Measurements from ENCODE around the gene ARSI.

Gene ARSI

GRCh38 chr5:150305557-150305956 is 2.9 kb upstream of the ARSI start:
- Histone ChIP-seq H3K4ac (ENCODE audit: low read length) (no peak overlapping the region), H4K8ac (ENCODE audit: low read depth, low read length) (no peak overlapping the region), H3K9ac (ENCODE audit: low read depth, low read length, poor library complexity) (no peak overlapping the region), H3K23ac (ENCODE audit: low read depth, low read length, poor library complexity) (no peak overlapping the region), H3K27ac (replicated peaks; ENCODE audit: low read length) (no peak overlapping the region), H2AFZ (ENCODE audit: low read length) (no peak overlapping the region), H2BK15ac (ENCODE audit: low read length) (no peak overlapping the region), H3K4me3 (ENCODE audit: low read length in 2 of 2) (no peak overlapping the region), H3K18ac (ENCODE audit: low read length) (no peak overlapping the region), H3K14ac (ENCODE audit: low read length) (no peak overlapping the region), H3K79me1 (ENCODE audit: low read depth, low read length) (no peaks in the 10 kb centered on the region), H3K27me3 (ENCODE audit: control insufficient read depth in 3 of 3, insufficient read depth in 3 of 3, low read depth in 1 of 3, low read length in 3 of 3) (no peaks in the 10 kb centered on the region), H4K91ac (ENCODE audit: low read depth, low read length, poor library complexity) (no peak overlapping the region), H2BK120ac (ENCODE audit: low read depth, low read length) (no peak overlapping the region), H3K36me3 (replicated peaks in 1 of 2; ENCODE audit: control insufficient read depth in 2 of 2, insufficient read depth in 2 of 2, low read length in 2 of 2) (no peaks in the 10 kb centered on the region), H3K4me2 (ENCODE audit: insufficient read depth, low read length, poor library complexity, severe bottlenecking) (no peak overlapping the region), H2BK12ac (ENCODE audit: low read length) (no peak overlapping the region), H2AK5ac (ENCODE audit: low read depth, low read length) (no peak overlapping the region), H3K9me3 (replicated peaks in 1 of 2; ENCODE audit: control insufficient read depth in 2 of 2, insufficient read depth in 1 of 2, low read depth in 1 of 2, low read length in 2 of 2) (no peaks in the 10 kb centered on the region), H3K4me1 (ENCODE audit: control insufficient read depth in 2 of 2, insufficient read depth in 1 of 2, low read depth in 1 of 2, low read length in 2 of 2) (peaks cover 23 to 41% of the 10 kb centered on the region in 2 donors), H2BK5ac (ENCODE audit: low read length) (no peak overlapping the region)
- DNase-seq (ENCODE audit: low spot score): no peak
- WGBS, 2 donors (ENCODE audit: extremely low coverage in 2 of 2, insufficient read length in 2 of 2, insufficient replicate concordance in 1 of 2): no CpG with 5 or more reads among the region's 1 CpG

GRCh38 chr5:150305095-150305494 is 2.4 kb upstream of the ARSI start:
- no peak overlapping the region for H2BK5ac ChIP-seq (ENCODE audit: low read length)
- H3K4me2 ChIP-seq (ENCODE audit: insufficient read depth, low read length, poor library complexity, severe bottlenecking): no peak overlapping the region
- no peak overlapping the region for H3K4ac ChIP-seq (ENCODE audit: low read length)
- no peak overlapping the region for H4K8ac ChIP-seq (ENCODE audit: low read depth, low read length)
- H3K36me3 ChIP-seq (replicated peaks in 1 of 2; ENCODE audit: control insufficient read depth in 2 of 2, insufficient read depth in 2 of 2, low read length in 2 of 2): no peaks in the 10 kb centered on the region
- no peak overlapping the region for H3K9ac ChIP-seq (ENCODE audit: low read depth, low read length, poor library complexity)
- no peak overlapping the region for H2BK15ac ChIP-seq (ENCODE audit: low read length)
- H3K9me3 ChIP-seq (replicated peaks in 1 of 2; ENCODE audit: control insufficient read depth in 2 of 2, insufficient read depth in 1 of 2, low read depth in 1 of 2, low read length in 2 of 2): no peaks in the 10 kb centered on the region
- no peaks in the 10 kb centered on the region for H3K27me3 ChIP-seq (ENCODE audit: control insufficient read depth in 3 of 3, insufficient read depth in 3 of 3, low read depth in 1 of 3, low read length in 3 of 3)
- no peak overlapping the region for H2AFZ ChIP-seq (ENCODE audit: low read length)
- no peak overlapping the region for H3K14ac ChIP-seq (ENCODE audit: low read length)
- no peak overlapping the region for H3K27ac ChIP-seq (replicated peaks; ENCODE audit: low read length)
- H3K79me1 ChIP-seq (ENCODE audit: low read depth, low read length): no peaks in the 10 kb centered on the region
- H3K18ac ChIP-seq (ENCODE audit: low read length): no peak overlapping the region
- DNase-seq (ENCODE audit: low spot score): no peak
- H3K4me1 ChIP-seq (ENCODE audit: control insufficient read depth in 2 of 2, insufficient read depth in 1 of 2, low read depth in 1 of 2, low read length in 2 of 2): peaks cover 25 to 43% of the 10 kb centered on the region in 2 donors
- no peak overlapping the region for H2AK5ac ChIP-seq (ENCODE audit: low read depth, low read length)
- no peak overlapping the region for H2BK12ac ChIP-seq (ENCODE audit: low read length)
- no peak overlapping the region for H2BK120ac ChIP-seq (ENCODE audit: low read depth, low read length)
- no peak overlapping the region for H4K91ac ChIP-seq (ENCODE audit: low read depth, low read length, poor library complexity)
- no peak overlapping the region for H3K23ac ChIP-seq (ENCODE audit: low read depth, low read length, poor library complexity)
- WGBS, 2 donors (ENCODE audit: extremely low coverage in 2 of 2, insufficient read length in 2 of 2, insufficient replicate concordance in 1 of 2): no CpG with 5 or more reads among the region's 2 CpGs
- no peak overlapping the region for H3K4me3 ChIP-seq (ENCODE audit: low read length in 2 of 2)

- H3K79me1 ChIP-seq (ENCODE audit: low read depth, low read length): no peaks in the 10 kb centered on the region
- no peaks in the 10 kb centered on the region for H3K9me3 ChIP-seq (replicated peaks in 1 of 2; ENCODE audit: control insufficient read depth in 2 of 2, insufficient read depth in 1 of 2, low read depth in 1 of 2, low read length in 2 of 2)
- H3K9ac ChIP-seq (ENCODE audit: low read depth, low read length, poor library complexity): no peak overlapping the region
- WGBS, 2 donors (ENCODE audit: extremely low coverage in 2 of 2, insufficient read length in 2 of 2, insufficient replicate concordance in 1 of 2): no CpG with 5 or more reads among the region's 4 CpGs
- no peak overlapping the region for H2AFZ ChIP-seq (ENCODE audit: low read length)
- no peak overlapping the region for H3K14ac ChIP-seq (ENCODE audit: low read length)
- peaks cover 24 to 41% of the 10 kb centered on the region in 2 donors for H3K4me1 ChIP-seq (ENCODE audit: control insufficient read depth in 2 of 2, insufficient read depth in 1 of 2, low read depth in 1 of 2, low read length in 2 of 2)
- H3K4ac ChIP-seq (ENCODE audit: low read length): no peak overlapping the region
- no peak overlapping the region for H3K4me3 ChIP-seq (ENCODE audit: low read length in 2 of 2)
- H4K91ac ChIP-seq (ENCODE audit: low read depth, low read length, poor library complexity): no peak overlapping the region
- H3K27ac ChIP-seq (replicated peaks; ENCODE audit: low read length): no peak overlapping the region
- no peaks in the 10 kb centered on the region for H3K36me3 ChIP-seq (replicated peaks in 1 of 2; ENCODE audit: control insufficient read depth in 2 of 2, insufficient read depth in 2 of 2, low read length in 2 of 2)
- H2BK12ac ChIP-seq (ENCODE audit: low read length): no peak overlapping the region
- H2AK5ac ChIP-seq (ENCODE audit: low read depth, low read length): no peak overlapping the region
- no peak overlapping the region for H2BK120ac ChIP-seq (ENCODE audit: low read depth, low read length)
- no peak for DNase-seq (ENCODE audit: low spot score)
- H3K23ac ChIP-seq (ENCODE audit: low read depth, low read length, poor library complexity): no peak overlapping the region
- H3K4me2 ChIP-seq (ENCODE audit: insufficient read depth, low read length, poor library complexity, severe bottlenecking): no peak overlapping the region
- H2BK15ac ChIP-seq (ENCODE audit: low read length): no peak overlapping the region
- no peak overlapping the region for H4K8ac ChIP-seq (ENCODE audit: low read depth, low read length)
- H3K27me3 ChIP-seq (ENCODE audit: control insufficient read depth in 3 of 3, insufficient read depth in 3 of 3, low read depth in 1 of 3, low read length in 3 of 3): no peaks in the 10 kb centered on the region
- no peak overlapping the region for H2BK5ac ChIP-seq (ENCODE audit: low read length)
- no peak overlapping the region for H3K18ac ChIP-seq (ENCODE audit: low read length)
These were observed 1.9 kb upstream of the ARSI start for GRCh38 chr5:150304481-150305081.

GRCh38 chr5:150303660-150304386 is 1.1 kb upstream of the ARSI start:
- H3K14ac ChIP-seq (ENCODE audit: low read length): no peak overlapping the region
- no peaks in the 10 kb centered on the region for H3K27me3 ChIP-seq (ENCODE audit: control insufficient read depth in 3 of 3, insufficient read depth in 3 of 3, low read depth in 1 of 3, low read length in 3 of 3)
- H2BK12ac ChIP-seq (ENCODE audit: low read length): no peak overlapping the region
- WGBS, 2 donors (ENCODE audit: extremely low coverage in 2 of 2, insufficient read length in 2 of 2, insufficient replicate concordance in 1 of 2): no CpG with 5 or more reads among the region's 7 CpGs
- H2AK5ac ChIP-seq (ENCODE audit: low read depth, low read length): no peak overlapping the region
- no peak for DNase-seq (ENCODE audit: low spot score)
- no peak overlapping the region for H3K4me3 ChIP-seq (ENCODE audit: low read length in 2 of 2)
- no peak overlapping the region for H2BK15ac ChIP-seq (ENCODE audit: low read length)
- H4K91ac ChIP-seq (ENCODE audit: low read depth, low read length, poor library complexity): no peak overlapping the region
- no peaks in the 10 kb centered on the region for H3K79me1 ChIP-seq (ENCODE audit: low read depth, low read length)
- H3K23ac ChIP-seq (ENCODE audit: low read depth, low read length, poor library complexity): no peak overlapping the region
- H3K18ac ChIP-seq (ENCODE audit: low read length): no peak overlapping the region
- H3K9me3 ChIP-seq (replicated peaks in 1 of 2; ENCODE audit: control insufficient read depth in 2 of 2, insufficient read depth in 1 of 2, low read depth in 1 of 2, low read length in 2 of 2): no peaks in the 10 kb centered on the region
- H4K8ac ChIP-seq (ENCODE audit: low read depth, low read length): no peak overlapping the region
- no peak overlapping the region for H3K4ac ChIP-seq (ENCODE audit: low read length)
- H2AFZ ChIP-seq (ENCODE audit: low read length): no peak overlapping the region
- H3K36me3 ChIP-seq (replicated peaks in 1 of 2; ENCODE audit: control insufficient read depth in 2 of 2, insufficient read depth in 2 of 2, low read length in 2 of 2): no peaks in the 10 kb centered on the region
- H3K9ac ChIP-seq (ENCODE audit: low read depth, low read length, poor library complexity): no peak overlapping the region
- H3K4me1 ChIP-seq (ENCODE audit: control insufficient read depth in 2 of 2, insufficient read depth in 1 of 2, low read depth in 1 of 2, low read length in 2 of 2): peaks cover 21 to 36% of the 10 kb centered on the region in 2 donors
- no peak overlapping the region for H3K4me2 ChIP-seq (ENCODE audit: insufficient read depth, low read length, poor library complexity, severe bottlenecking)
- no peak overlapping the region for H3K27ac ChIP-seq (replicated peaks; ENCODE audit: low read length)
- H2BK120ac ChIP-seq (ENCODE audit: low read depth, low read length): no peak overlapping the region
- H2BK5ac ChIP-seq (ENCODE audit: low read length): no peak overlapping the region

Data from neuronal stem cell (in vitro differentiated cells).